ENCODE results near the gene TBCB.

The TBCB gene

GRCh38 chr19:36144624-36145023, 29.4 kb downstream of the TBCB start:
- no peaks in the 10 kb centered on the region for H3K27me3 ChIP-seq (ENCODE audit: insufficient read depth, low read length)
- H3K4me1 ChIP-seq (ENCODE audit: insufficient read depth, low read length, severe bottlenecking): peaks cover 6% of the 10 kb centered on the region
- no peak overlapping the region for H3K27ac ChIP-seq (ENCODE audit: low read depth, low read length, poor library complexity, severe bottlenecking)
- H3F3A ChIP-seq (ENCODE audit: insufficient read depth, low read length): no peaks in the 10 kb centered on the region
- H3K79me2 ChIP-seq (ENCODE audit: insufficient read depth, low read length): no peaks in the 10 kb centered on the region
- H3K9ac ChIP-seq (ENCODE audit: low read length): no peak overlapping the region
- H3K4me3 ChIP-seq (ENCODE audit: low read depth, low read length, poor library complexity, severe bottlenecking): no peak overlapping the region
- no peaks in the 10 kb centered on the region for H4K20me1 ChIP-seq (ENCODE audit: insufficient read depth, low read length)
- no peaks in the 10 kb centered on the region for H3K9me2 ChIP-seq (ENCODE audit: low read depth, low read length)
- TF ChIP-seq EZH2 (IDR thresholded peaks at IDR 0.05; ENCODE audit: borderline replicate concordance, low read length): no peak
- no peak for TF ChIP-seq CTCF (IDR thresholded peaks at IDR 0.05; ENCODE audit: low read length)
- H3K4me2 ChIP-seq (ENCODE audit: low read length): no peak overlapping the region
- no peaks in the 10 kb centered on the region for H3K9me3 ChIP-seq (ENCODE audit: low read length)
- H2AFZ ChIP-seq (ENCODE audit: low read length): no peak overlapping the region
- peaks cover 59% of the 10 kb centered on the region for H3K36me3 ChIP-seq (ENCODE audit: insufficient read depth, low read length)

GRCh38 chr19:36149673-36150406, 34.6 kb downstream of the TBCB start:
- Histone ChIP-seq H3K9ac (ENCODE audit: low read length) (no peak overlapping the region), H3K36me3 (ENCODE audit: insufficient read depth, low read length) (peaks cover 58% of the 10 kb centered on the region), H3K27me3 (ENCODE audit: insufficient read depth, low read length) (no peaks in the 10 kb centered on the region), H2AFZ (ENCODE audit: low read length) (no peak overlapping the region), H3K4me1 (ENCODE audit: insufficient read depth, low read length, severe bottlenecking) (no peaks in the 10 kb centered on the region), H4K20me1 (ENCODE audit: insufficient read depth, low read length) (no peaks in the 10 kb centered on the region), H3F3A (ENCODE audit: insufficient read depth, low read length) (no peaks in the 10 kb centered on the region), H3K4me3 (ENCODE audit: low read depth, low read length, poor library complexity, severe bottlenecking) (no peak overlapping the region), H3K9me3 (ENCODE audit: low read length) (no peaks in the 10 kb centered on the region), H3K79me2 (ENCODE audit: insufficient read depth, low read length) (no peaks in the 10 kb centered on the region), H3K9me2 (ENCODE audit: low read depth, low read length) (no peaks in the 10 kb centered on the region), H3K4me2 (ENCODE audit: low read length) (no peak overlapping the region), H3K27ac (ENCODE audit: low read depth, low read length, poor library complexity, severe bottlenecking) (no peak overlapping the region)
- TF ChIP-seq EZH2 (IDR thresholded peaks at IDR 0.05; ENCODE audit: borderline replicate concordance, low read length): no peak
- no peak for TF ChIP-seq CTCF (IDR thresholded peaks at IDR 0.05; ENCODE audit: low read length)

- H4K20me1 ChIP-seq (ENCODE audit: insufficient read depth, low read length): no peaks in the 10 kb centered on the region
- peaks cover 51% of the 10 kb centered on the region for H3K36me3 ChIP-seq (ENCODE audit: insufficient read depth, low read length)
- H3K4me3 ChIP-seq (ENCODE audit: low read depth, low read length, poor library complexity, severe bottlenecking): no peak overlapping the region
- H3K27me3 ChIP-seq (ENCODE audit: insufficient read depth, low read length): no peaks in the 10 kb centered on the region
- no peak overlapping the region for H3K4me2 ChIP-seq (ENCODE audit: low read length)
- H2AFZ ChIP-seq (ENCODE audit: low read length): no peak overlapping the region
- no peaks in the 10 kb centered on the region for H3K9me2 ChIP-seq (ENCODE audit: low read depth, low read length)
- H3K9ac ChIP-seq (ENCODE audit: low read length): no peak overlapping the region
- no peaks in the 10 kb centered on the region for H3F3A ChIP-seq (ENCODE audit: insufficient read depth, low read length)
- H3K79me2 ChIP-seq (ENCODE audit: insufficient read depth, low read length): no peaks in the 10 kb centered on the region
- no peaks in the 10 kb centered on the region for H3K4me1 ChIP-seq (ENCODE audit: insufficient read depth, low read length, severe bottlenecking)
- no peak overlapping the region for H3K27ac ChIP-seq (ENCODE audit: low read depth, low read length, poor library complexity, severe bottlenecking)
- TF ChIP-seq CTCF (IDR thresholded peaks at IDR 0.05; ENCODE audit: low read length) (no peak), EZH2 (IDR thresholded peaks at IDR 0.05; ENCODE audit: borderline replicate concordance, low read length) (no peak)
- H3K9me3 ChIP-seq (ENCODE audit: low read length): no peaks in the 10 kb centered on the region
Observed at GRCh38 chr19:36150586-36150985, 35.3 kb downstream of the TBCB start.
